ENCODE results near the gene TNIK.

Gene TNIK

GRCh38 chr3:171435143-171435542 is 25.1 kb downstream of the TNIK start:
- Histone ChIP-seq H3K36me3 (ENCODE audit: low read depth) (no peaks in the 10 kb centered on the region), H3K9me3 (ENCODE audit: severe bottlenecking) (no peaks in the 10 kb centered on the region), H3K27me3 (ENCODE audit: insufficient read depth, poor library complexity, severe bottlenecking) (no peaks in the 10 kb centered on the region), H3K4me1 (ENCODE audit: insufficient read depth, poor library complexity, severe bottlenecking) (no peaks in the 10 kb centered on the region), H3K4me3 (ENCODE audit: severe bottlenecking) (no peak overlapping the region), H3K27ac (ENCODE audit: poor library complexity, severe bottlenecking) (no peak overlapping the region)
- no peak for DNase-seq (ENCODE audit: low spot score)
- no peak for TF ChIP-seq CTCF (IDR thresholded peaks at IDR 0.05; ENCODE audit: poor library complexity, severe bottlenecking)
- no peak for ATAC-seq (ENCODE audit: low read depth)

- no peaks in the 10 kb centered on the region for H3K4me1 ChIP-seq (ENCODE audit: insufficient read depth, poor library complexity, severe bottlenecking)
- H3K36me3 ChIP-seq (ENCODE audit: low read depth): no peaks in the 10 kb centered on the region
- no peak for TF ChIP-seq CTCF (IDR thresholded peaks at IDR 0.05; ENCODE audit: poor library complexity, severe bottlenecking)
- H3K27ac ChIP-seq (ENCODE audit: poor library complexity, severe bottlenecking): no peak overlapping the region
- DNase-seq (ENCODE audit: low spot score) (no peak), ATAC-seq (ENCODE audit: low read depth) (no peak)
- H3K9me3 ChIP-seq (ENCODE audit: severe bottlenecking): no peaks in the 10 kb centered on the region
- H3K27me3 ChIP-seq (ENCODE audit: insufficient read depth, poor library complexity, severe bottlenecking): no peaks in the 10 kb centered on the region
- no peak overlapping the region for H3K4me3 ChIP-seq (ENCODE audit: severe bottlenecking)
Measured at GRCh38 chr3:171432548-171432947, 27.7 kb downstream of the TNIK start.

- Histone ChIP-seq H3K4me1 (ENCODE audit: insufficient read depth, poor library complexity, severe bottlenecking) (no peaks in the 10 kb centered on the region), H3K36me3 (ENCODE audit: low read depth) (no peaks in the 10 kb centered on the region), H3K27me3 (ENCODE audit: insufficient read depth, poor library complexity, severe bottlenecking) (no peaks in the 10 kb centered on the region)
Measured at GRCh38 chr3:171431550-171431949, 28.7 kb downstream of the TNIK start.

GRCh38 chr3:171430530-171430929 is 29.7 kb downstream of the TNIK start:
- H3K4me3 ChIP-seq (ENCODE audit: severe bottlenecking): no peak overlapping the region
- DNase-seq (ENCODE audit: low spot score) (no peak), ATAC-seq (ENCODE audit: low read depth) (no peak)
- TF ChIP-seq CTCF (IDR thresholded peaks at IDR 0.05; ENCODE audit: poor library complexity, severe bottlenecking): no peak
- H3K4me1 ChIP-seq (ENCODE audit: insufficient read depth, poor library complexity, severe bottlenecking): no peaks in the 10 kb centered on the region
- no peaks in the 10 kb centered on the region for H3K36me3 ChIP-seq (ENCODE audit: low read depth)
- H3K27me3 ChIP-seq (ENCODE audit: insufficient read depth, poor library complexity, severe bottlenecking): no peaks in the 10 kb centered on the region
- no peaks in the 10 kb centered on the region for H3K9me3 ChIP-seq (ENCODE audit: severe bottlenecking)
- no peak overlapping the region for H3K27ac ChIP-seq (ENCODE audit: poor library complexity, severe bottlenecking)

More at GRCh38 chr3:171431550-171431949, 28.7 kb downstream of the TNIK start:
- no peak overlapping the region for H3K4me3 ChIP-seq (ENCODE audit: severe bottlenecking)
- no peaks in the 10 kb centered on the region for H3K9me3 ChIP-seq (ENCODE audit: severe bottlenecking)
- DNase-seq (ENCODE audit: low spot score) (no peak), ATAC-seq (ENCODE audit: low read depth) (no peak)
- no peak overlapping the region for H3K27ac ChIP-seq (ENCODE audit: poor library complexity, severe bottlenecking)
- no peak for TF ChIP-seq CTCF (IDR thresholded peaks at IDR 0.05; ENCODE audit: poor library complexity, severe bottlenecking)

- Histone ChIP-seq H3K27ac (ENCODE audit: poor library complexity, severe bottlenecking) (no peak overlapping the region), H3K9me3 (ENCODE audit: severe bottlenecking) (no peaks in the 10 kb centered on the region), H3K36me3 (ENCODE audit: low read depth) (no peaks in the 10 kb centered on the region), H3K4me1 (ENCODE audit: insufficient read depth, poor library complexity, severe bottlenecking) (no peaks in the 10 kb centered on the region), H3K27me3 (ENCODE audit: insufficient read depth, poor library complexity, severe bottlenecking) (no peaks in the 10 kb centered on the region), H3K4me3 (ENCODE audit: severe bottlenecking) (no peak overlapping the region)
- DNase-seq (ENCODE audit: low spot score) (no peak), ATAC-seq (ENCODE audit: low read depth) (no peak)
- no peak for TF ChIP-seq CTCF (IDR thresholded peaks at IDR 0.05; ENCODE audit: poor library complexity, severe bottlenecking)
Measured at GRCh38 chr3:171429635-171430034, 30.6 kb downstream of the TNIK start.

Measured in RWPE2 (cell line).